Measurements from ENCODE around the gene STARD10. TPM values are rescaled to one million over a fixed set of nuclear protein-coding genes. Genes with fewer than 3 reads are reported as not detected.

The STARD10 gene
- total and polyA plus RNA-seq, 9 of the 15 experiments (the other 6 are each of a cell fraction or from before 2014, with no cell fraction given), result 0.15 to 52.9 (median 32.3) TPM

DNA sequence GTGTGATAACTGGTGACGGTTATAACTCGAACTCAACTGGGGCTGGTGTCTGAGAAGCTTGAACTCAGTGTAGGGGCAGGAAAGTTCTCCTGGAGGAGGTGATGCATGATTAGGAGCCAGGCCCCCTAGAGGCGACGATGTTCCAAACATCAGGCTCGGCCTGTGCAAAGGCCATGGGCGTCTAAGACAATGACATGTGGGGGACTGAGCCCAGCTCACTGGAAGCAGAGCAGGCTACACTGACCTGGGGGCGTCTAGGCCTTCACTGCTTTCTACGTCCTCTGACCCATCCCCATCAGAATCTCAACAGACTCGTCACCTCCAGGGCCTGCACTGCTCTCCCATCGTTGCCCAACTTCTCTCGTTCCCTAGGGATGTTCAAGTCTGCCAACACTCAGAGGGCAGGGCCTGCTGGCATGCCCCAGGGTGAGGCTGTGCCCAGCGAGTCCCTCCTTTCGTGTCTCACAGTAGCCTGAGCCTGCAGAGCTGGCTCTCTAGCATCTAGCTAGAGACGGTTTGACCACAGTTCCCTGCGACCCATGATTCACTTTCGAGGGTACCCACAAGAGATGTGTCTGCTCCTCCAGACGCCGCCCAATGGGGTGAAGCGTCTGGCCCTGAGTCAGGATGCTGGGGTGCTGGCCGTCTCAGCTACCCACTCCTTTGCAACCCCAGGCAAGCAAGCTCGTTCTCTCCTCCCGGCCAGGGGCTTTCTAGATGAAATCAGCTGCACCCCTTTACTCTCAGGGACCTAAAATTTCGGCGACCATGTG lies 19.3 kb upstream of the STARD10 start (continued):
- TF ChIP-seq HEY1 (CRISPR knock-in tag; IDR thresholded peaks at IDR 0.05; ENCODE audit: borderline replicate concordance) (no peak), ZNF41 (CRISPR knock-in tag; conservative IDR thresholded peaks at IDR 0.05) (no peak), ZNF239 (CRISPR knock-in tag; IDR thresholded peaks at IDR 0.05) (no peak), KAT7 (CRISPR knock-in tag; IDR thresholded peaks at IDR 0.05; ENCODE audit: borderline replicate concordance) (peak; percentile 67; the same call in 1 of the 2 replicates), NEUROD1 (IDR thresholded peaks at IDR 0.05; ENCODE audit: borderline replicate concordance, low read depth, low read length, partially characterized antibody) (no peak), CBX3 (IDR thresholded peaks at IDR 0.05; ENCODE audit: borderline replicate concordance in 1 of 2, low read length in 2 of 2) (no peak), PTRF (tag; IDR thresholded peaks at IDR 0.05) (no peak), ETV1 (tag; conservative IDR thresholded peaks at IDR 0.05; ENCODE audit: low read depth) (no peak)

DNA sequence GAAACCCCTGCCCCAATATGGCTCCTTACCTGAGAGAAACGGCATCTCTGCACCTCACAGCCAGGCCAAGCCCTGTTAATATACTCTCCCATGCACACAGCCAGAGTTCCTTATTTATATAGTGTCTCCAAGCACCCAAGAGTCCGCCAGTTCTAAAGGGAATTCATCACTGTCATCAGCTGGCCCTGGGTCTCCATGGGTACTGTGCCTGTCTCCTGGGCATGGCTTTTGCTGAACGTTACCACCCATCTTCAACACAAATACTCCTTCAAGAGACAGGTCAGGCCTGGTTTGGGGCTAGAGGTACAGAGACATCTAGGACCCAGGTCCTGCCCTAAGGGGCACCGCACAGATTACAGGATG lies 18.7 kb upstream of the STARD10 start:
- FAIRE-seq, result no peak
- 44% methylated on average over 4 of the region's 4 CpGs for WGBS (ENCODE audit: insufficient coverage, low coverage, missing lambda C conversion rate)
- in situ Hi-C loops (cut with MboI), result no loop called here
- Histone ChIP-seq H3K27ac (ENCODE audit: extremely low read depth, low read depth, low read length) (no peak overlapping the region), H2AFZ (ENCODE audit: low read depth, low read length) (peak overlapping the region; percentile 96), H3K4me1 (replicated peaks in 1 of 2; ENCODE audit: control insufficient read depth in 2 of 2, insufficient read depth in 2 of 2, low read length in 2 of 2) (peaks cover 33 to 42% of the 10 kb centered on the region in 2 experiments), H4K20me1 (replicated peaks; ENCODE audit: control insufficient read depth, insufficient read depth, low read length) (no peaks in the 10 kb centered on the region), H3K27me3 (ENCODE audit: control insufficient read depth in 2 of 2, insufficient read depth in 2 of 2, low read length in 2 of 2) (no peaks in the 10 kb centered on the region), H3K9ac (ENCODE audit: insufficient read depth in 1 of 2, low read depth in 2 of 2, low read length in 2 of 2) (no peak overlapping the region), H3K4me2 (ENCODE audit: insufficient read depth, low read length) (peak overlapping the region; percentile 93), H3K9me3 (replicated peaks; ENCODE audit: control insufficient read depth, insufficient read depth, low read depth, low read length) (no peaks in the 10 kb centered on the region), H3K79me2 (ENCODE audit: control insufficient read depth, insufficient read depth, low read length) (peaks cover 4% of the 10 kb centered on the region; the same call in 2 of the 3 replicates), H3K9me1 (ENCODE audit: control insufficient read depth, insufficient read depth, low read length) (no peaks in the 10 kb centered on the region), H3K4me3 (no peak overlapping the region), H3K36me3 (ENCODE audit: control insufficient read depth, insufficient read depth, low read length) (no peaks in the 10 kb centered on the region)
- BruUV-seq (replicated peaks), result no TSS peak
- intact Hi-C loops (cut with micrococcal nuclease), result loop anchor here (2.0 to 5.0 kb wide), 2 partner anchors 18 to 85 kb away; partner anchors contain the start of gene STARD10
- POLR2A ChIA-PET, result interaction anchor here (0.7 to 2.8 kb wide), 3 partner anchors 19 to 128 kb away, joined by 3 to 17 read pairs (median 5); partner anchors contain the start of gene STARD10
- no peak for DNase-seq (ENCODE audit: extremely low read depth in 1 of 4, low spot score in 3 of 4)
- ATAC-seq, result no peak
- CTCF ChIA-PET (ENCODE audit: low intra/inter-chr PET ratio), result interaction anchor here (3.1 kb wide), 1 partner anchor 87 kb away, joined by 20 read pairs; no protein-coding TSS in a partner anchor
- TF ChIP-seq TFAM (CRISPR knock-in tag; conservative IDR thresholded peaks at IDR 0.05) (no peak), ATF7 (IDR thresholded peaks at IDR 0.05) (no peak), NRF1 (conservative IDR thresholded peaks at IDR 0.05 in 1 of 2, IDR thresholded peaks at IDR 0.05 in 1 of 2) (0 out of 4 replicates have a peak, but pooled peaks of 1 of the 2 experiments have one; percentile 18), MAZ (CRISPR knock-in tag; conservative IDR thresholded peaks at IDR 0.05 in 1 of 2, IDR thresholded peaks at IDR 0.05 in 1 of 2) (0 out of 4 replicates have a peak, but pooled peaks of 1 of the 2 experiments have one; percentile 10), ETS2 (tag; IDR thresholded peaks at IDR 0.05; ENCODE audit: borderline replicate concordance, poor library complexity, severe bottlenecking) (no peak), COPS2 (conservative IDR thresholded peaks at IDR 0.05) (no peak), ZNF785 (CRISPR knock-in tag; IDR thresholded peaks at IDR 0.05) (no peak), SMAD2 (IDR thresholded peaks at IDR 0.05; ENCODE audit: low read depth, low read length) (no peak), PHF20 (IDR thresholded peaks at IDR 0.05; ENCODE audit: partially characterized antibody) (no peak), SMAD3 (CRISPR knock-in tag; conservative IDR thresholded peaks at IDR 0.05) (0 out of 2 replicates have a peak, but pooled peaks have one; percentile 16), ZNF695 (CRISPR knock-in tag; IDR thresholded peaks at IDR 0.05) (no peak), PTBP1 (IDR thresholded peaks at IDR 0.05; ENCODE audit: low read depth, low read length) (no peak)
- TF ChIP-seq, protein P1, sequence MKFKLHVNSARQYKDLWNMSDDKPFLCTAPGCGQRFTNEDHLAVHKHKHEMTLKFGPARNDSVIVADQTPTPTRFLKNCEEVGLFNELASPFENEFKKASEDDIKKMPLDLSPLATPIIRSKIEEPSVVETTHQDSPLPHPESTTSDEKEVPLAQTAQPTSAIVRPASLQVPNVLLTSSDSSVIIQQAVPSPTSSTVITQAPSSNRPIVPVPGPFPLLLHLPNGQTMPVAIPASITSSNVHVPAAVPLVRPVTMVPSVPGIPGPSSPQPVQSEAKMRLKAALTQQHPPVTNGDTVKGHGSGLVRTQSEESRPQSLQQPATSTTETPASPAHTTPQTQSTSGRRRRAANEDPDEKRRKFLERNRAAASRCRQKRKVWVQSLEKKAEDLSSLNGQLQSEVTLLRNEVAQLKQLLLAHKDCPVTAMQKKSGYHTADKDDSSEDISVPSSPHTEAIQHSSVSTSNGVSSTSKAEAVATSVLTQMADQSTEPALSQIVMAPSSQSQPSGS (CRISPR knock-in tag; IDR thresholded peaks at IDR 0.05), result no peak

Measured in K562 (cell line).